A673 (cell line): Measurements from ENCODE around the gene BMPR1B. TPM values are rescaled to one million over a fixed set of nuclear protein-coding genes. Genes with fewer than 3 reads are reported as not detected.

Experiments used
- BruUV-seq: library from RNA; stranded (reverse); fragments of 400-500 nt; replicated peaks from 2 replicates; lab custom pipeline; 2021; lab: Mats Ljungman, UMichigan
- CTCF ChIA-PET: fragments of 300-600 bp; sonication (Branson Sonifier 250); formaldehyde crosslinking; loops from one replicate; lab custom pipeline; 2022; ENCODE audit warnings: antibody characterized with exemption; lab: Charles Lee
- POLR2A ChIA-PET: fragments of 300-600 bp; sonication (Branson Sonifier 250); formaldehyde crosslinking; loops from one replicate; lab custom pipeline; 2022; ENCODE audit warnings: antibody characterized with exemption; ENCODE audit not compliant: low non-redundant PET; lab: Charles Lee
- DNase-seq: peaks from one replicate; pipeline ENCODE4 v3.0.0-alpha.2; 2015; ENCODE audit warnings: low spot score
- H3K27ac ChIP-seq: fragments of 200-600 bp; sonication (generic); 2 replicates; pipeline ENCODE4 v1.5.1; 2016; ENCODE audit warnings: mixed run types, low read depth, mild to moderate bottlenecking, mixed read lengths, antibody characterized with exemption, low read length; ENCODE audit not compliant: poor library complexity, severe bottlenecking
- H3K27me3 ChIP-seq: fragments of 200-600 bp; sonication (generic); replicated peaks from 2 replicates; pipeline ENCODE4 v1.6.1; 2017; ENCODE audit warnings: mixed run types, low read depth, mild to moderate bottlenecking, mixed read lengths, antibody characterized with exemption, low read length; ENCODE audit not compliant: insufficient read depth, poor library complexity
- H3K36me3 ChIP-seq: fragments of 200-600 bp; sonication (generic); 2 replicates; pipeline ENCODE4 v1.6.1; 2016; ENCODE audit warnings: mixed run types, mild to moderate bottlenecking, mixed read lengths, antibody characterized with exemption, low read length; ENCODE audit not compliant: insufficient read depth, poor library complexity, severe bottlenecking
- H3K4me1 ChIP-seq: fragments of 200-600 bp; sonication (generic); 2 replicates; pipeline ENCODE4 v1.6.1; 2017; ENCODE audit warnings: mixed run types, mild to moderate bottlenecking, mixed read lengths, antibody characterized with exemption, low read length; ENCODE audit not compliant: insufficient read depth, poor library complexity, severe bottlenecking
- H3K4me3 ChIP-seq: fragments of 200-600 bp; sonication (generic); 2 replicates; pipeline ENCODE4 v1.5.1; 2016; ENCODE audit warnings: low read depth, mixed run types, mild to moderate bottlenecking, mixed read lengths, low read length; ENCODE audit not compliant: poor library complexity, severe bottlenecking
- H3K9me3 ChIP-seq: fragments of 200-600 bp; sonication (generic); 2 replicates; pipeline ENCODE4 v1.6.1; 2016; ENCODE audit warnings: mixed run types, low read depth, mild to moderate bottlenecking, mixed read lengths, antibody characterized with exemption, low read length; ENCODE audit not compliant: poor library complexity, severe bottlenecking
- CTCF ChIP-seq: fragments of 300-800, 200-600 bp; sonication (generic); conservative IDR thresholded peaks from 2 replicates; pipeline ENCODE4 v1.5.1; 2017; ENCODE audit warnings: low read depth, mild to moderate bottlenecking, antibody characterized with exemption, low read length, moderate library complexity, mixed read lengths
- EZH2 ChIP-seq: fragments of 200-600 bp; sonication (generic); IDR thresholded peaks from 2 replicates; pipeline ENCODE4 v1.6.1; 2017; ENCODE audit warnings: borderline replicate concordance, low read depth, mild to moderate bottlenecking, mixed read lengths, antibody characterized with exemption, low read length; ENCODE audit not compliant: poor library complexity, severe bottlenecking
- intact Hi-C: fragments of 100-400 bp; cut with micrococcal nuclease; formaldehyde crosslinking; loops from one replicate; pipeline ENCODE4 v1.10.0; 2022; ENCODE audit not compliant: unreplicated experiment
- total RNA-seq: library from RNA; stranded (reverse); gene quantifications from 2 replicates; pipeline ENCODE4 v1.2.3, GENCODE V29; 2021

BMPR1B gene
- total RNA-seq, 1 experiment from 2014 or later = 2.2 TPM

- POLR2A ChIA-PET = no interaction called here
- DNase-seq = peak; percentile 16
Measured at GRCh38 chr4:95049551-95050233, 291.9 kb downstream of the BMPR1B start.

GRCh38 chr4:95050980-95051701 is 293.4 kb downstream of the BMPR1B start:
- Histone ChIP-seq H3K27me3 (no peaks in the 10 kb centered on the region), H3K4me1 (no peaks in the 10 kb centered on the region), H3K36me3 (no peaks in the 10 kb centered on the region), H3K4me3 (no peak overlapping the region), H3K27ac (no peak overlapping the region), H3K9me3 (no peaks in the 10 kb centered on the region)
- TF ChIP-seq CTCF (no peak), EZH2 (no peak)
- DNase-seq = no peak
- intact Hi-C loops = no loop called here
- ChIA-PET POLR2A (no interaction called here), CTCF (no interaction called here)
- BruUV-seq = no TSS peak

More at GRCh38 chr4:95049551-95050233, 291.9 kb downstream of the BMPR1B start:
- BruUV-seq = no TSS peak
- H3K4me1 ChIP-seq = peaks cover 2% of the 10 kb centered on the region
- H3K4me3 ChIP-seq = no peak overlapping the region
- H3K36me3 ChIP-seq = no peaks in the 10 kb centered on the region
- CTCF ChIA-PET = no interaction called here
- TF ChIP-seq CTCF (no peak), EZH2 (no peak)
- no peaks in the 10 kb centered on the region for H3K27me3 ChIP-seq
- H3K9me3 ChIP-seq = no peaks in the 10 kb centered on the region
- intact Hi-C loops = no loop called here
- H3K27ac ChIP-seq = no peak overlapping the region

GRCh38 chr4:95051702-95052020 is 293.9 kb downstream of the BMPR1B start:
- POLR2A ChIA-PET = no interaction called here
- CTCF ChIA-PET = no interaction called here

More at GRCh38 chr4:95051702-95052020, 293.9 kb downstream of the BMPR1B start:
- Histone ChIP-seq H3K36me3 (no peaks in the 10 kb centered on the region), H3K9me3 (no peaks in the 10 kb centered on the region), H3K27ac (no peak overlapping the region), H3K4me3 (no peak overlapping the region), H3K4me1 (peaks cover 4% of the 10 kb centered on the region), H3K27me3 (no peaks in the 10 kb centered on the region)
- intact Hi-C loops = no loop called here
- no peak for TF ChIP-seq CTCF
- TF ChIP-seq EZH2 = no peak
- no TSS peak for BruUV-seq
- no peak for DNase-seq
